Inflammatory macrophage (primary cell): ENCODE results near the gene IKBIP.
"Not testable (repeated sequence)": the region's sequence is repeated elsewhere in the genome, so short reads cannot be mapped to it uniquely, and the experiment has no call there.

Experiments used
- DNase-seq, 2 donors: peaks; one replicate each; pipeline ENCODE4 v3.0.0-alpha.2; 2020 to 2022
- total RNA-seq, 18 experiments: gene quantifications; one replicate each; lab custom pipeline; 2026; ENCODE audit warnings: mixed read lengths in 6 of 18, inconsistent platforms in 2 of 18; lab: John Stamatoyannopoulos, UW

IKBIP gene
- 10.8 to 53.0 (median 33.5) reads per million in 18 experiments for total RNA-seq

- peak; percentile 98 for DNase-seq
These were observed at the start of gene IKBIP, which contains the start of gene APAF1 for GRCh38 chr12:98644712-98645571. TSS of gene IKBIP (minus strand) at chr12:98644788. CDS start at chr12:98644701, 87 bp downstream. TSS of gene APAF1 (plus strand) at chr12:98645290. CDS start at chr12:98648360, 3,070 bp downstream.

- DNase-seq = no peak
These were observed 46.8 kb upstream of the IKBIP start for GRCh38 chr12:98691351-98691750.

GRCh38 chr12:98686603-98687002 lies 42.0 kb upstream of the IKBIP start:
- no peak for DNase-seq

GRCh38 chr12:98684199-98684598 lies 39.6 kb upstream of the IKBIP start:
- no peak for DNase-seq

GRCh38 chr12:98679611-98680005 lies 35.0 kb upstream of the IKBIP start:
- DNase-seq = no peak

GRCh38 chr12:98678946-98679610 lies 34.5 kb upstream of the IKBIP start:
- no peak for DNase-seq

GRCh38 chr12:98678236-98678945 lies 33.8 kb upstream of the IKBIP start:
- DNase-seq = no peak

GRCh38 chr12:98674841-98675240 lies 30.3 kb upstream of the IKBIP start:
- DNase-seq = peak; percentile 47 to 71

- no peak for DNase-seq
These were observed 26.9 kb upstream of the IKBIP start for GRCh38 chr12:98671459-98671858.

GRCh38 chr12:98669751-98670150 lies 25.2 kb upstream of the IKBIP start:
- DNase-seq = no peak

- DNase-seq = no peak
These were observed 15.9 kb upstream of the IKBIP start for GRCh38 chr12:98660521-98660920.

- no peak for DNase-seq
These were observed 11.9 kb upstream of the IKBIP start for GRCh38 chr12:98656289-98657101.

GRCh38 chr12:98653866-98654493 lies 9.4 kb upstream of the IKBIP start:
- DNase-seq = peak; percentile 60 to 73

GRCh38 chr12:98651328-98651727 lies 6.7 kb upstream of the IKBIP start:
- DNase-seq = no peak

- DNase-seq = peak; percentile 21 to 38
These were observed 1.9 kb upstream of the IKBIP start for GRCh38 chr12:98646294-98647090.

- peak; percentile 32 to 59 for DNase-seq
These were observed 1.0 kb upstream of the IKBIP start for GRCh38 chr12:98645572-98646067.

- no peak for DNase-seq
These were observed 216 bp downstream of the IKBIP start for GRCh38 chr12:98644433-98644711.

- not testable (repeated sequence) for DNase-seq
These were observed 1.8 kb downstream of the IKBIP start for GRCh38 chr12:98642801-98643200.

GRCh38 chr12:98639491-98639890 lies 5.1 kb downstream of the IKBIP start:
- no peak for DNase-seq

- DNase-seq = no peak
These were observed 6.6 kb downstream of the IKBIP start for GRCh38 chr12:98638009-98638408.

- no peak for DNase-seq
These were observed 7.5 kb downstream of the IKBIP start for GRCh38 chr12:98637068-98637467.
